OCI-M1 (cell line): ENCODE results near the gene OS9.

Experiments used
- DNase-seq: peaks from one replicate; lab custom pipeline; 2025; lab: John Stamatoyannopoulos, UW

The OS9 gene

DNA sequence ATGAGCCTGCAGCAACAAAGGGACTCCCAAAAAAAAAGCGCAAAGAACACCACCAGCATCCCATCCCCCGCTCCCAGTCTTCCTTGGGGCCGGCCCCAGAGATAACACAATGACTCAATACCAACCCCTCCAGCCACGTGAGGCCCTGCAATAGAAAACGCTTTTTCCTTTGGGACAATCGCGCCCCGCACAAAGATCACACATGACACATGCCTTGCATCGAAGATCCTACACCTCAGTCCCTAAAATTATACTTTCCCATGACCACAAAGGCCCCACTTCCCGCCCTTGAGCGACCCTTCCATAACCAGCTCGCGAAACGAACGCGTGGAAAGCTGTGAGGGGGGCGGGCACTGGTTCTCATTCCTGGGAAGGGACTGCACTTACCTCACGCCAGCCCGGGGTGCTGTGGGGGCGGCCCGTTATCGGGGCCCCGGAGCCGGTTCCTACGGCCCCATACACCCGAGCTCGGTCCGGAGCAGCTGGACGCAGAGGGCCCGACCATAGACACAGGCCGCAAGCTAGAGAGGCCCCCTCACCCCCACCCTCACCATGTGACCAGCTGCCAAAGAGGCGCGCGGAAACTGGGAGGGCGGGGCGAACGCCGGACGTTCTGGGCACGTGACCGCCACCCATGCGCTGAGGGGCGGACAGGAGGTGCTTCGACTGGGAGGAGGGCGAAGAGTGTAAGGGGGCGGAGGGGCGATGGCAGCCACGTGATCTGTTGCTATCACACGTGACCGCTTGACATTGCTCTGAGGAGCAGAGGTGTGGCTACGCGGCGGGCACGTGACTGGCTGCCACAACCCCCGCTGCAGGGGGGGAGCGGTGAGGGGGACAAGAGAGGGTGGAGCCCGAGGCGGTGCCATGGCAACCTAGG lies 58.1 kb downstream of the OS9 start, which contains the start of gene CDK4:
CDK4 (minus strand) TSS at position 523 of the 880 bp plus-strand sequence. CDS start 593 bp downstream, outside the sequence.
- DNase-seq: peak; percentile 100

DNA sequence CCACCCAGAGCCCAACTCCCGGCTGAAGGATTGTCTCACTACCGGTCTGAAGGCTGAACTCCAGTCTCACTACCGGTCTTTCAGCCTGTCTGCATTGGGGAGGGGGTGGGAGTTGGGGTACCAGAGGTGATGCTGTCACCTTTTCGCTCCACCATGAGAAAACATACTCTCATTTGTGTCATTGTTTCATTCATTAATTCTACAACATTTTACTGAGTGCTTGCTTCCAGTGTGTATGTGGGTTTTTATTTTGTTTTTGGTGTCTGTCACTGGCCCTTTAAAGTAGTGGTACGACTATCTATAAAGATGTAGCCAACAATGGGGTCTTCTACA lies 58.7 kb downstream of the OS9 start:
- no peak for DNase-seq

DNA sequence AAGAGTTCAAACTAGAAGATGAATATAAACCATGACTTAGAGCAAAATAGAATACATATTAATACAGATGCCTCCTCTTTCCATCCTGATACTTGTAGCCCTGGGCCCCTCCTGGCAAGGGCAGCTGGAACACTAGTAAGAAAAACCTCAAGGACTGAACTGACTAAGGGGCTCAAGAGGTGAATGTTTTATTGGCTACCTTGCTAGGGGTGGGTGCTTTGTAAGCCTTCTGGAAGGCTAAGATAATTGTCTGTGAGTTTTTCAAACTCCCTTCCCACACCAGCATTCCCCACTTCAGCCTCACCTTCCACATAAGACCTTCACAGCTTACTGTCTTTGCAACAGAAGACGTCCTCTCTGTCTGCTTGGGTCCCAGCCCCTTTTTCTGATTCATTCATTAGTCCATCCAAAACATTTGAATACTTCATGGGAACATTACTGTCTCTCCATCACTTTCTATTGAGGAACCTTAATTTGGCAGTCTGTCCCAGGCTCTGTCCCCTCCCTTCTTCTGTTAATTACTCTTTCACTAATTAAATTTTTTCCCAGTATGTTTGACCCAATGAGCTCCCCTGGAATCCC lies 59.9 kb downstream of the OS9 start:
- peak; percentile 51 for DNase-seq

- DNase-seq: peak; percentile 45
These were observed 60.7 kb downstream of the OS9 start, which contains the start of gene MARCHF9 for GRCh38 chr12:57754411-57755193. TSS of gene MARCHF9 (plus strand) at chr12:57755103. CDS start at chr12:57755529, 426 bp downstream.

DNA sequence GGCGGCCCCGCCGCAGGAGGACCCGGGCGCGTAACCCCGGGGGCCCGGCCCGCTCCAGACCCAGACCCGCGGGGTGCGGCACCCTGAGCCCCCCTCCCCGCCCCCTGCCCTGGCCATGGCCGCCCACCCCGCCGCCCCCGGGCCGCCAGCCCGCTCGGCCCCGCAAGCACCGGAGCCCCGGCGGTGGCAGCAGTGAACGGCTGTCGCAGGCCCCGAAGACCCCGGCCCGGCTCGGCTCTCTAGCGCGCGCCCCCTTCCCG lies 61.2 kb downstream of the OS9 start:
- no peak for DNase-seq

GRCh38 chr12:57755454-57756372 lies 61.8 kb downstream of the OS9 start:
- DNase-seq: no peak

- peak; percentile 77 for DNase-seq
These were observed 62.7 kb downstream of the OS9 start for GRCh38 chr12:57756406-57757341.

DNA sequence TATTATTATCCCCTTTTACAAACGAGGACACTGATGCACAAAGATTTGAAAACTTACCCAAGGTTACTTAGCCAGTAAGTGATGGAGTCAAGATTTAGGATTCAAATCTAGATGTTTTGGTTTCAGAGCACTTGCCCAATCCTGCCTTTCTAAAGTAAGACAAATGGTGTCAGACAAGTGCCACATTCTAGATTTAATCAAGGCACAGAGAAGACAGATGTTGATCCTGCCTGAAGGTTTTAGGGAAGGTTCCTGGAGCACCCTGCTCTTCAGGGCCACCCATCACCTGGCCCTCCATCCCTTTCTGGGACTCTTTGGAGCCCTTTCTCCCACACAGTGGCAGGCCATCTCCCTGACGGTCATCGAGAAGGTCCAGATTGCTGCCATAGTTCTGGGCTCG lies 63.8 kb downstream of the OS9 start:
- no peak for DNase-seq

DNA sequence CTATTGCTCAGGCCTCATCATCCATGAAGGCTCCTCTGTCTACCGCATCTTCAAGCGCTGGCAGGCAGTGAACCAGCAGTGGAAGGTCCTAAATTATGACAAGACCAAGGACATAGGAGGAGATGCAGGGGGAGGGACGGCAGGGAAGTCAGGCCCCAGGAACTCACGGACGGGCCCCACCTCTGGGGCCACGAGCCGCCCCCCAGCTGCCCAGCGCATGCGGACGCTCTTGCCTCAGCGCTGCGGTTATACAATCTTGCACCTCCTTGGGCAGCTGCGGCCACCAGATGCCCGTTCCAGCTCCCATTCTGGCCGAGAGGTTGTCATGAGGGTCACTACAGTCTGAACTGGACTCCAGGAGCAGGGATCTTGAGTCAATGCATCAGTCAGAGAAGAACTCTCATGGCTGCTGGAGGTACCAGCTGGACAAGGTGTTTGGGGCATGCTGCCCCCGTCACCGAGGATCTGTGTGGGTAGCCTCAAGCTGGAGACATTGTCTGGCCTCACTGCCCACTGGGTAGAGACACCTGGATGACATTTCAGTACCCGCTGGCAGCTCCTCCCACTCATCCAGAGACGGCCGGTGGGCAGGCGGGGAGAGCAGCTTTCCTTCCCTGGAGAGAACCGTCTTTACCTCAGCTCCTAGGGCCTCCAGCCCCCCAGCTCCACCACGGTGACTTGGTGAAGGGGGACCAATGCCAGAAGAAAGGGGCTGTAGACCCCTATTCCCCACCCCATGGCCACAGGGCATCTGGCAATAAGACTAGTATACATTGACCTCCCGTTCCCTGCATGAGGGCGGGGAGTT lies 64.8 kb downstream of the OS9 start:
- DNase-seq: no peak

DNA sequence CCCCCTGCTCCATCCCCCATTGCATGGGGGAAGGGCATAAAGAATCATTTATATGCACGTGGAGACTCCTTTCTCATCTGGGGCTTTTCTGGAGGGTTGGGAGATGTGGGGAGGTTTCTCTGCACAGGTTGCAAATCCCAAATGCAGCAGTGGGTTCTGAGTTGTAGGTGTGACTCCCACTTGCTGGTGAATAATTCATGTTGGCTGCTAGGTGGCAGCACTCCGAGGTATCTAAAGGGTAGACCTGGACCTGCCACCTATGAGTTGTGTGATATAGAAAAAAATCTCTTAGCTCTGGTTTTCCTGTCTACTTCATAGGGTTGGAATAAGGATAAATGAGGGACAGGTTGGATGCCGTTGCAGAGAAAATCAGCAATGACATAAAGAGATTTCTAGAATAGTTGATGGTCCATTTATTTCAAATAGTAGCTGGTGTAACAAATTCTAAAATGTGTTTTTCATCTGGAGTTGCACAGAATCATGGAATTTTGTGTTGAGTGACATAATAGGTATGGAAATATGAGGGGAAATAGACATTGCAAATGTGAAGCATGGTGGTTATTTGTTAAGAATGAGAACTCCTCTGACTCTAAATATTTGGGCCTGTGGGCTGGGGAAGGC lies 65.5 kb downstream of the OS9 start:
- peak; percentile 49 for DNase-seq

- peak; percentile 5 for DNase-seq
These were observed 66.5 kb downstream of the OS9 start for GRCh38 chr12:57760347-57760982.

GRCh38 chr12:57761391-57761998 lies 67.6 kb downstream of the OS9 start:
- no peak for DNase-seq

DNA sequence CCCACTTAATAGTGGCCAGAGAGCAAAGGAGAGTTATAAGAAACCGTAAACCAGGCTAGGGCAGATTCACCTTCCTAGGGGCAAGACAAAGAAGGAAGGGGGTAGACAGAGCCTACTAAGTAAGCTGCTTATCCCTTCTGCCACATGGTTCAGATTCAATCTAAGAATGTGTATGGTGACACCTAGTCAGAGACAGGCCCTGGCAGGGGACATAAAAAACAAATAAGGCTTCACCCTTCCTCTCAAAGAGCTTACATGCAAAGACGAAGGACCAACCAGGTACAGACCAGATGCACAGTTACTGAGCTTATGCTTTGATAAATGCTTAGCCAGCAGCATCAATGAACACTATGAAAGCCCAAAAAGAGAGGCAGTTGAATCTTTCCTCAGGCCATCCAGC lies 68.5 kb downstream of the OS9 start:
- no peak for DNase-seq

DNA sequence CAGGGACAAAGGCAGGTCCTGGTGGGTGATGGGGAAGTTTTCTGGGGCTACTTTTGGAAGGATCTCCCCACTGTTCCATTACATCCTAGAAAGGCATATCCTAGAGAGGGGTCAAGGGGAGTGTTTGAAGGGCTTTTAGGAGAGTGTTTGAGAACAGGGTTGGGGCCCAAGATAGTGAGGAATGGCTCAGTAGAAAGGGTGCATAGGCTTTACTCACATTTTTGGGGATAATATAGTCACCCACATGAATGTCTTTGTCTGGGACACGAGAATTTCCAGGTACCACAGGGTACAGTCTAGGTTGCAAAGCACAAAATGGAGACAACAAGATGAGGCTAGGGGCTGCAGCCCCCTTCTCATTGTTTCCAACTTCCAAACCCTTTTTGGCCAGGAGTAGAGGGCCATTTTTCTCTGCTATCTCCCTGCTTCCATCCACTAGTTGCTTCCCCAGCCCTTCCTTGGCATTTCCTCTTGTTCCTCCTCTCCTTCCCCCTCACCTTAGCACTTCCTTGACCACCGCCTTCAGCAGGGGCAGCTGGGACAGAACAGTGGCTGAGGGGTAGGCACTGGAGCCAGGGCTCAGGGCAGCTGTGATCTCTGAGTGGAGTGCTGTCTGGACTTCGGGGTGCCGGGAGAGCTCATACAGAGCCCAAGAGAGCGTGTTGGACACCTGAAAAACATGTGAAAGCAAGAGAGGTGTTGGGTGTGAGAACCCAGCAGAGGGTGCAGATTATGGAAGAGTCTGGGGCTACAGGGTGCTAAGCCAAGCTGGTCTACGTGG lies 70.1 kb downstream of the OS9 start:
- DNase-seq: no peak

DNA sequence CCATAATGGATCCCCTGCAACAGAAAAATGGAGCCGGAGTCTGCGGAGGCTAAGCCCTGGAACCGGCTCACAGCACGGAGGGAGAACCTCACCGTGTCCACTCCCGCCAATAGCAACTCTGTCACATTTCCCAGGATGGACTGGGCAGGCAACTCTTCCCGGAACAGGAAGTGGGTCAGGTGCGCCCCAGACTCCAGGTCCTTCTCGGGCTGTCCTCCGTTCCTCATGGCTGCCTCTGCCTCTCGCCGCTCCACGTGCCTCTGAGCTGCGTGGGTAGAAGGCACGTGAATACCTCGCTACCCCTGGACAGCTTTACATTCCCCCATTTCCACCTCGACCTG lies 70.7 kb downstream of the OS9 start:
- peak; percentile 22 for DNase-seq

GRCh38 chr12:57765003-57765697 lies 71.2 kb downstream of the OS9 start:
- DNase-seq: peak; percentile 51
